ENCODE data around the gene AGAP5. TPM values are rescaled to one million over a fixed set of nuclear protein-coding genes. Genes with fewer than 3 reads are reported as not detected.

The AGAP5 gene
- total RNA-seq, 1 donor from 2014 or later = 4.7 TPM

DNA sequence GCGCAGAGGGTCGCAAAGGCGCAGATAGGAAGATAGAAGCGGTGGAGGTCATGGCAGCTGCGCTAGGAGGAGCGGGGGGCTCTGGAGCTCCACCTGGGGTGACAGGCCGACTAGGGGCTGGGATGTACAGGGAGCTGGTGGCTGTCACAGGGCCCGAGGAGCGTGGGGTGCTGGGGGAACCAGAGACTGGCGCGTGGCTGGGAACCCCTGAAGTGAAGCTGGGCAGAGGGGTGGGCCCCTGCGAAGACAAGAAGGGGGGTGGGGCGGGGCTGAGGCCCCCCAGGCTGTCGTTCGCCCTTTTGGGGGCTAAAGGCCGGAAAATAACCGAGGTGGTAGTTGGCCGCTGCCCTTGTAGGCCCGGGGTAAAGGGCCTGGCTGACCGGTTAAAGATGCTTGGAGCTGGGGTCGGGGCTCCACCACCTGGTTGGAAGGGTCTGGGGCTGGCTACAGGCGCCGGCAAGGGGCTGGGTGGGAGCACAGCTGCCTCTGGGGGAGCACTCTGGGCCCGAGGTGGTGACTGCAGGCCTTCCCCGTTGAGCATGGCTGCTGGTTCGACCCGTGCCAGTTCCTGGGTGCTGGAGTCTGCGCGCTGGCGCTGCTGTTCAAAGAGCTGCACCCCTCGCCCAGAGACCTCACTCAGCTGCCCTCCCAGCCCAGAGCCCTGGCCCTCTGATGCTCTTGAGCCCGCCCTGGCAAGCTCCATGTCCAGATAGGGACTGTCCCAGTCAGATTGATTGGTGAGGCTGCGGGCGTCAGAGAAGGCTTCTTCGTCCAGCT lies 49.8 kb downstream of the AGAP5 start:
- peaks cover 54 to 80% (median 73%) of the 10 kb centered on the region in 3 donors for H3K4me1 ChIP-seq (ENCODE audit: control insufficient read depth in 3 of 3, insufficient read depth in 3 of 3, low read length in 3 of 3)

DNA sequence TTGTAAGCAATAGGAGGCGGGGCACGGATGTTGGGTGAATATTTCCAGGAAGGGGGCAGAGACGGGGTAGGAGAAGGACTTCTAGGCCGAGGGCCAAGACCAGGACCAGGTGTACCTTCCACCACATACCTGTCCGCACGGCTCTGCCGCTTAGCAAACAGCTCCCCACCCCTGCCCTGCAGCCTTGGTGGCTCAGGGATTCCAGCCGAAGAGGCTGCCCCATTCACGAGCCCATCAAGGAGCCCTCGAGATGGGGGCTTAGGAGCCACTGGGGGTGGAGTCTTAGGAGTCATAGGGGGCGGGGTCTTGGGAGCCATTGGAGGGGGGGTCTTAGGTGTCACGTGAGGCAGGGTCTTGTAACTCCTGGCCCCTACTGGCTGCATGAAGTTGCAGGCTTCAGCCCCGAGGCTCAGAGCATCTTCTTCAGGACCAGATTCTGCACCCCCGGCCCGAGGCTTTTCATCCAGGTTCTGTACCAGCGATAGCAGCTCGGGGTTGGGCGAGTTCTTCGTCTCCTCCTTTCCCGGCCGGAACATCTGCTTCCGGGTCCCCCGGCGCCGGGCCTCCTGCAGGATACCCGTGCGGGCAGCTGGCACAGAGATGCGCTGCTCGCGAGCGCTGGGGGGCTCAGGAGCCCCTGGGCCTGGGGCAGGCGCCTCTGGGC lies 50.6 kb downstream of the AGAP5 start:
- Histone ChIP-seq H3K9me3 (ENCODE audit: control insufficient read depth in 3 of 3, low read length in 3 of 3) (no peaks in the 10 kb centered on the region), H3K4me3 (ENCODE audit: low read length in 3 of 3) (peak overlapping the region; percentile 63 to 76 (median 74)), H3K9ac (ENCODE audit: low read depth in 1 of 3, low read length in 3 of 3) (peak overlapping the region; percentile 71 to 83 (median 75)), H3K4me1 (ENCODE audit: control insufficient read depth in 3 of 3, insufficient read depth in 3 of 3, low read length in 3 of 3) (peaks cover 51 to 77% (median 74%) of the 10 kb centered on the region in 3 donors), H3K27ac (ENCODE audit: low read depth, low read length) (peak overlapping the region; percentile 96), H3K27me3 (ENCODE audit: control insufficient read depth in 3 of 3, insufficient read depth in 3 of 3, low read length in 3 of 3) (no peaks in the 10 kb centered on the region), H3K36me3 (ENCODE audit: control insufficient read depth in 3 of 3, insufficient read depth in 3 of 3, low read length in 3 of 3) (peaks cover 10 to 18% (median 12%) of the 10 kb centered on the region in 3 donors)

More for the DNA sequence above, 49.8 kb downstream of the AGAP5 start:
- H3K27me3 ChIP-seq (ENCODE audit: control insufficient read depth in 3 of 3, insufficient read depth in 3 of 3, low read length in 3 of 3) = no peaks in the 10 kb centered on the region
- peak overlapping the region; percentile 96 for H3K27ac ChIP-seq (ENCODE audit: low read depth, low read length)
- peak overlapping the region; percentile 63 to 76 (median 74) for H3K4me3 ChIP-seq (ENCODE audit: low read length in 3 of 3)
- H3K36me3 ChIP-seq (ENCODE audit: control insufficient read depth in 3 of 3, insufficient read depth in 3 of 3, low read length in 3 of 3) = peaks cover 15 to 21% (median 16%) of the 10 kb centered on the region in 3 donors
- H3K9me3 ChIP-seq (ENCODE audit: control insufficient read depth in 3 of 3, low read length in 3 of 3) = no peaks in the 10 kb centered on the region
- peak overlapping the region; percentile 71 to 83 (median 75) for H3K9ac ChIP-seq (ENCODE audit: low read depth in 1 of 3, low read length in 3 of 3)

DNA sequence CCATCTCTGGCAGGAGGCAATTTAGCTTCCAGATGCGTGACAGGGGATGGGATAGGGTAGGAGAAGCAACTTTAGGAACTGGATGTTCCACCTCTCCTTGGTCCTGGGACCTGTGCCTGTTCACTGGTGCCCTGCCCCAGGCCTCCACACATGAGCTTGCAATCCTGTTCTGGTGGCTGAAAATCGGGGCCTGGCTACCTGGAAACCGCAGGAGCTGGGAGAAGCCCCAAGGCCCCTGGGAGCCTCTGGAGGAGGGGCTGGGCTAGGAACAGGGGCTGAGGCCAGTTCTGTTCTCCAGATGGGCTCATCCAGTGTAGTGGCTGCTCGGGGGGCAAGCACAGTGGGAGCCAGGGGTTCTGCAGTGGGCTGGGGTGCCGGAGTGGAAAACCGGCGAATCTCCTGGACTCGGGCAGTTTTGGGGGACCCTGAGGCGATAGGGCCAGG lies 51.3 kb downstream of the AGAP5 start:
- peak overlapping the region in 1 of 3 donors; percentile 5 for H3K4me3 ChIP-seq (ENCODE audit: low read length in 3 of 3)
- peaks cover 54 to 81% (median 80%) of the 10 kb centered on the region in 3 donors for H3K4me1 ChIP-seq (ENCODE audit: control insufficient read depth in 3 of 3, insufficient read depth in 3 of 3, low read length in 3 of 3)
- no peaks in the 10 kb centered on the region for H3K27me3 ChIP-seq (ENCODE audit: control insufficient read depth in 3 of 3, insufficient read depth in 3 of 3, low read length in 3 of 3)
- peak overlapping the region; percentile 51 to 83 (median 71) for H3K9ac ChIP-seq (ENCODE audit: low read depth in 1 of 3, low read length in 3 of 3)
- no peaks in the 10 kb centered on the region for H3K9me3 ChIP-seq (ENCODE audit: control insufficient read depth in 3 of 3, low read length in 3 of 3)
- peak overlapping the region; percentile 96 for H3K27ac ChIP-seq (ENCODE audit: low read depth, low read length)
- peaks cover 10 to 18% (median 12%) of the 10 kb centered on the region in 3 donors for H3K36me3 ChIP-seq (ENCODE audit: control insufficient read depth in 3 of 3, insufficient read depth in 3 of 3, low read length in 3 of 3)

DNA sequence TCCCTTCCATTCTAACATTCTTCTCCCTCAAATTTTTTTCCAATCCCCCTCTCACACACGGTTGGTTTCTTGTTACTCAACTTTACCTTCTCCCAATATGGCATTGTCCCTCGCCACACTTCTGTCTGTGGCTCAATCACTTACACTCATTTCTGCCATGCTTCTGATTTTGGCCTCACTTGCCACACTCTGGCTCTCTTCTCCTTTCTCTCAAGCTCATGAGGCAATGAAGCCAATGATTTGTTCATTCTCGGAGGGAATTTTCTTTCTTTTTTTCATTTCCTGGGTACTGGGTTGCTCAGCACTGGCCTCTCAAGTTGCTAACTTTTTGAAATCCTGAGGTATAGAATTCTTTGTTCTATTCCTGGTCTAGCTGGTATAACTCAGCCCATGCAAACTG lies 52.7 kb downstream of the AGAP5 start:
- no peak overlapping the region for H3K4me3 ChIP-seq (ENCODE audit: low read length in 3 of 3)
- H3K27ac ChIP-seq (ENCODE audit: low read depth, low read length) = peak overlapping the region; percentile 96
- no peaks in the 10 kb centered on the region for H3K27me3 ChIP-seq (ENCODE audit: control insufficient read depth in 3 of 3, insufficient read depth in 3 of 3, low read length in 3 of 3)
- peak overlapping the region in 1 of 3 donors; percentile 55 for H3K9ac ChIP-seq (ENCODE audit: low read depth in 1 of 3, low read length in 3 of 3)
- peaks cover 7 to 16% (median 15%) of the 10 kb centered on the region in 3 donors for H3K36me3 ChIP-seq (ENCODE audit: control insufficient read depth in 3 of 3, insufficient read depth in 3 of 3, low read length in 3 of 3)
- H3K4me1 ChIP-seq (ENCODE audit: control insufficient read depth in 3 of 3, insufficient read depth in 3 of 3, low read length in 3 of 3) = peaks cover 49 to 72% (median 72%) of the 10 kb centered on the region in 3 donors
- no peaks in the 10 kb centered on the region for H3K9me3 ChIP-seq (ENCODE audit: control insufficient read depth in 3 of 3, low read length in 3 of 3)

DNA sequence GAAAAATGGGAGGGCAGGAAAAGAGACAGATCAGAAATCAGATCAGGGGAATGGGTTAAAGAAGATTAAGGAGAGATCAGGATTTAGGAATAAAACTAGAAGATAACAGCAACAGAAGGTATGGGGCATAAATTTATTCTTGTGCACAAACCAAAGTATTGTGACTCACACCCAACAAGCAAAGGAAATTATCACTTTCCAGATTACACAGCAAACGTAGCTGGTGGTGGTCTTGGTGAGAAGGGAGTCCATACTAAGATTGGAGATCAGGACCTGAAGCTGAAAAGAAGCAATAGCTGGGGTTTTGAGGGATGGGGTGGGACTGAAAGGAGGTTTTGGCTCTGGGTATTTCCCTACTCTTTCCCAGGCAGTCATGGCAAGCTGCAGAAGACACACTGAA lies 53.1 kb downstream of the AGAP5 start:
- Histone ChIP-seq H3K27me3 (ENCODE audit: control insufficient read depth in 3 of 3, insufficient read depth in 3 of 3, low read length in 3 of 3) (no peaks in the 10 kb centered on the region), H3K9ac (ENCODE audit: low read depth in 1 of 3, low read length in 3 of 3) (peak overlapping the region in 2 of 3 donors; percentile 24 to 55), H3K9me3 (ENCODE audit: control insufficient read depth in 3 of 3, low read length in 3 of 3) (no peaks in the 10 kb centered on the region), H3K36me3 (ENCODE audit: control insufficient read depth in 3 of 3, insufficient read depth in 3 of 3, low read length in 3 of 3) (peaks cover 5 to 12% (median 11%) of the 10 kb centered on the region in 3 donors), H3K4me3 (ENCODE audit: low read length in 3 of 3) (no peak overlapping the region), H3K27ac (ENCODE audit: low read depth, low read length) (peak overlapping the region; percentile 96), H3K4me1 (ENCODE audit: control insufficient read depth in 3 of 3, insufficient read depth in 3 of 3, low read length in 3 of 3) (peaks cover 44 to 67% (median 67%) of the 10 kb centered on the region in 3 donors)

DNA sequence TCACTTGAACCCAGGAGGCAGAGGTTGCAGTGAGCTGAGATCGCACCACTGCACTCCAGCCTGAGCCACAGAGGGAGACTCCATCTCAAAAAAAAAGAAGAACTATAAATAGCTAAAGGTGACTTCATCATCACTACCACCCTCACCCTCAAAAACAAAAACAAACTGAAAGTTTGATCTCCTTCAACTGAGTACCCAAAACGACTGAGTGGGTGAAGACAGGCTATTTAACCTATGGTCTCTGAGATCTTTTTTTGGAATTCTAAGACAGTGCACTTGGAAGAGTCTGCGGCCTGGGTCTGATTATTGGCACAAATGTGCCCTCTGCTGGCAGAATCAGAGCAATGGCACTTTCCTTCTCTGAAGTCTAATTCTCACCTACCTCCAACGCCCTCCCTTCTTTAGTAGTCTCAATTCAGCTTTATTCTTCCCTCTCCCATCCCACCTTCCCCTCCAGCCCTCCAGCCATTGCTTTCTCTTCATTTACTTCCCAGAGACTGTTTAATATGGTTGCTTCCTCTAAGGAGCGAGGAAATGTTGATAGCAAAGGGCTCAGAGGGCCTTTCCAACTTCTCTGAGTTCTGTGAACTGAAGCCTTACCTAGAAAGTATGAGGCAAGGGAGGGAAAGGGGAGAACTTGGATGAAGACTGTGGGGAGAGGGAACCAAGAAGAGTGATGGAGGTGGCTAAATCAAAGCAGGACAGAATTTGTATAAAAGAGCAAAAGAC lies 53.7 kb downstream of the AGAP5 start:
- no peaks in the 10 kb centered on the region for H3K27me3 ChIP-seq (ENCODE audit: control insufficient read depth in 3 of 3, insufficient read depth in 3 of 3, low read length in 3 of 3)
- peaks cover 3 to 15% (median 12%) of the 10 kb centered on the region in 3 donors for H3K36me3 ChIP-seq (ENCODE audit: control insufficient read depth in 3 of 3, insufficient read depth in 3 of 3, low read length in 3 of 3)
- no peaks in the 10 kb centered on the region for H3K9me3 ChIP-seq (ENCODE audit: control insufficient read depth in 3 of 3, low read length in 3 of 3)
- peak overlapping the region in 1 of 3 donors; percentile 3 for H3K4me3 ChIP-seq (ENCODE audit: low read length in 3 of 3)
- H3K27ac ChIP-seq (ENCODE audit: low read depth, low read length) = peak overlapping the region; percentile 96
- H3K9ac ChIP-seq (ENCODE audit: low read depth in 1 of 3, low read length in 3 of 3) = peak overlapping the region; percentile 24 to 51 (median 34)
- peaks cover 39 to 61% (median 61%) of the 10 kb centered on the region in 3 donors for H3K4me1 ChIP-seq (ENCODE audit: control insufficient read depth in 3 of 3, insufficient read depth in 3 of 3, low read length in 3 of 3)

DNA sequence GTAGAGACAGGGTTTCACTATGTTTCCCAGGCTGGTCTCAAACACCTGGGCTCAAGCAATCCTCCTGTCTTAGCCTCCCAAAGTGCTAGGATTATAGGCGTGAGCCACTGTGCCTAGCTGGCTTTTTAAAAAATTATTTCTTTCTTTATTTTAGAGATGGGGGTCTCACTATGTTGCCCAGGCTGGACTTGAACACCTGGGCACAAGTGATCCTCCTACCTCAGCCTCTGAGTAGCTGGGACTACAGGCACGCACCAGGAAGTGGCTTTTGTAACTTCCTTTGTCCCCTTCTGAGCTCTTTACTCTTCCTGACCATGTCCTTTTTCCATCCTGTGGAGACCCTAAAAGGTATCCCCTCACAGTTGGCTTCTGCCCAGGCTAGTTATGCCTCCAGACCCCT lies 54.5 kb downstream of the AGAP5 start:
- Histone ChIP-seq H3K36me3 (ENCODE audit: control insufficient read depth in 3 of 3, insufficient read depth in 3 of 3, low read length in 3 of 3) (peaks cover 3 to 12% (median 10%) of the 10 kb centered on the region in 3 donors), H3K9ac (ENCODE audit: low read depth in 1 of 3, low read length in 3 of 3) (no peak overlapping the region), H3K4me3 (ENCODE audit: low read length in 3 of 3) (no peak overlapping the region), H3K27me3 (ENCODE audit: control insufficient read depth in 3 of 3, insufficient read depth in 3 of 3, low read length in 3 of 3) (no peaks in the 10 kb centered on the region), H3K9me3 (ENCODE audit: control insufficient read depth in 3 of 3, low read length in 3 of 3) (no peaks in the 10 kb centered on the region), H3K27ac (ENCODE audit: low read depth, low read length) (peak overlapping the region; percentile 96), H3K4me1 (ENCODE audit: control insufficient read depth in 3 of 3, insufficient read depth in 3 of 3, low read length in 3 of 3) (peaks cover 30 to 53% (median 53%) of the 10 kb centered on the region in 3 donors)

DNA sequence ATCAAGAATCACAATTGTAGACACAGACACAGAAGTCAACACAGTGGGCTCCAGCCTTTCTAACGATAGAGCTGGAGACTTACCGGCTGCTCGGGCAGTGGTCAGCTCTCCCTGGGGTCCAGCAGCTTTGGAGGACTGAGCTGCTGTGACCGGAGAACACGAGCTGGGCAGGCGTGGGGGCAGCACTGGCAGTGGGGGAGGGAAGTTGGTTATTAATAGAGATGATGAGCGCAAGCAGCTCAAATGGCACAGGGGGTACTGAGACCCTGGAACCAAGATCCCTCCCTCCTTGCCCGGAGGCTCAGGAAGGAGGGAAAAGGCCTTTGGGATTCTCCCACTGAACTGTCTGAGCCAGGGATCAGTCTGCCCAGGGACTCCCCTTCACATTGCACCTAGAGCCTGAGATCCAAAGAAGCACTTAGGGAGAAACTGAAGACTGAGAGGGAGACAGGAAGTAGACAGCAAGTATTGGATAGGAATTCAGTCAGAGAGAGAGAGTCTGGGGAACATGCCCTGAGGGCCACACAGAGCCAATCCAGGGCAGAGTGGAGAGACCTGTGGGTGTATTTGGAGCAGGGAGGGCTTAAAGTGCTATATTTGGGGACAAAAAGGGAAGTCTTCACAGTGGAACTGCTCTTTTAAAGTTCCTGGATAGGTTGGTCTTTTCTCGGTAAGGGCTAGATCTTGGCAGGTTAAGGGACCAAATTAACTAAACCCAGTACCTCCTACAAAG lies 56.4 kb downstream of the AGAP5 start, which contains the start of gene MYOZ1:
Gene MYOZ1, minus strand, starts transcription at position 147 of the 733 bp plus-strand sequence. CDS start 1,457 bp downstream, outside the sequence.
- Histone ChIP-seq H3K36me3 (ENCODE audit: control insufficient read depth in 3 of 3, insufficient read depth in 3 of 3, low read length in 3 of 3) (peaks cover 0 to 19% (median 14%) of the 10 kb centered on the region in 3 donors), H3K9ac (ENCODE audit: low read depth in 1 of 3, low read length in 3 of 3) (peak within 1 kb of the TSS; percentile 87 to 98 (median 95)), H3K4me3 (ENCODE audit: low read length in 3 of 3) (peak within 1 kb of the TSS; percentile 90 to 93 (median 91)), H3K9me3 (ENCODE audit: control insufficient read depth in 3 of 3, low read length in 3 of 3) (no peaks in the 10 kb centered on the region), H3K27me3 (ENCODE audit: control insufficient read depth in 3 of 3, insufficient read depth in 3 of 3, low read length in 3 of 3) (no peaks in the 10 kb centered on the region), H3K27ac (ENCODE audit: low read depth, low read length) (peak within 1 kb of the TSS; percentile 94), H3K4me1 (ENCODE audit: control insufficient read depth in 3 of 3, insufficient read depth in 3 of 3, low read length in 3 of 3) (peaks cover 28 to 46% (median 44%) of the 10 kb centered on the region in 3 donors)

DNA sequence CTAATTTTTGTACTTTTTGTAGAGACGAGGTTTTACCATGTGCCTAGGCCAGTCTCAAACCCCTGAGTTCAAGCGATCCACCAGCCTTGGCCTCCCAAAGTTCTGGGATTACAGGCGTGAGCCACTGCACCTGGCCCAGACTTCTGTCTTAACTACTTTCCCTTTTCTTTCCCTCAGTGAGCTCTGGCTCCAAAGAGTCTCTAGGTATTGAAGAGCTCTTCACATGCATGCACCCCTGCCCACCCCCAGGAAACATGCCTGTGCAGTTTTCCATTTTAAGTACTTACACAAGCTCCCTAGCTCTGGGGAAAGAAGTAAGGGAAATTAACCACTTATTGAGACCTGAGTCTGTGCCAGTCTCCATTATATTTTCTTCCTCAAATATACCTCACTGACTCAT lies 58.6 kb downstream of the AGAP5 start:
- H3K27ac ChIP-seq (ENCODE audit: low read depth, low read length) = peak overlapping the region; percentile 94
- peak overlapping the region; percentile 87 to 98 (median 95) for H3K9ac ChIP-seq (ENCODE audit: low read depth in 1 of 3, low read length in 3 of 3)
- no peaks in the 10 kb centered on the region for H3K9me3 ChIP-seq (ENCODE audit: control insufficient read depth in 3 of 3, low read length in 3 of 3)
- no peaks in the 10 kb centered on the region for H3K27me3 ChIP-seq (ENCODE audit: control insufficient read depth in 3 of 3, insufficient read depth in 3 of 3, low read length in 3 of 3)
- H3K4me3 ChIP-seq (ENCODE audit: low read length in 3 of 3) = peak overlapping the region; percentile 90 to 93 (median 91)
- peaks cover 3 to 22% (median 21%) of the 10 kb centered on the region in 3 donors for H3K36me3 ChIP-seq (ENCODE audit: control insufficient read depth in 3 of 3, insufficient read depth in 3 of 3, low read length in 3 of 3)
- peaks cover 27 to 47% (median 43%) of the 10 kb centered on the region in 3 donors for H3K4me1 ChIP-seq (ENCODE audit: control insufficient read depth in 3 of 3, insufficient read depth in 3 of 3, low read length in 3 of 3)

All from skeletal muscle tissue (tissue), 4 donors.